ENCODE data around the gene RFX8. TPM values are rescaled to one million over a fixed set of nuclear protein-coding genes. Genes with fewer than 3 reads are reported as not detected.
"Not testable (repeated sequence)": the region's sequence is repeated elsewhere in the genome, so short reads cannot be mapped to it uniquely, and the experiment has no call there.

RFX8 gene
- total RNA-seq, 4 donors from 2014 or later, result 2.6 to 3.9 TPM; not detected in 2

- no peak for TF ChIP-seq CTCF (IDR thresholded peaks at IDR 0.05)
- no peak for DNase-seq (ENCODE audit: low spot score)
- no peak for ATAC-seq (ENCODE audit: low FRiP score)
Observed at GRCh38 chr2:101516349-101516748, 41.4 kb upstream of the RFX8 start.

GRCh38 chr2:101515477-101515876 lies 40.6 kb upstream of the RFX8 start:
- ATAC-seq (ENCODE audit: low FRiP score) (peak; percentile 82), DNase-seq (ENCODE audit: low spot score) (no peak)
- TF ChIP-seq CTCF (IDR thresholded peaks at IDR 0.05), result no peak

GRCh38 chr2:101512993-101513392 lies 38.1 kb upstream of the RFX8 start:
- DNase-seq (ENCODE audit: low spot score) (no peak), ATAC-seq (ENCODE audit: low FRiP score) (no peak)
- TF ChIP-seq CTCF (IDR thresholded peaks at IDR 0.05), result no peak

- no peak for ATAC-seq (ENCODE audit: low FRiP score)
- TF ChIP-seq CTCF (IDR thresholded peaks at IDR 0.05), result no peak
- DNase-seq (ENCODE audit: low spot score), result no peak
Observed at GRCh38 chr2:101511381-101511780, 36.5 kb upstream of the RFX8 start.

- ATAC-seq (ENCODE audit: low FRiP score) (peak; percentile 80), DNase-seq (ENCODE audit: low spot score) (no peak)
- no peak for TF ChIP-seq CTCF (IDR thresholded peaks at IDR 0.05)
Observed at GRCh38 chr2:101509499-101510284, 34.8 kb upstream of the RFX8 start.

GRCh38 chr2:101508636-101509035 lies 33.7 kb upstream of the RFX8 start:
- no peak for TF ChIP-seq CTCF (IDR thresholded peaks at IDR 0.05)
- DNase-seq (ENCODE audit: low spot score) (no peak), ATAC-seq (ENCODE audit: low FRiP score) (no peak)

- DNase-seq (ENCODE audit: low spot score); ATAC-seq (ENCODE audit: low FRiP score): not testable (repeated sequence)
Observed at GRCh38 chr2:101505276-101505675, 30.4 kb upstream of the RFX8 start.

- ATAC-seq (ENCODE audit: low FRiP score); DNase-seq (ENCODE audit: low spot score): not testable (repeated sequence)
Observed at GRCh38 chr2:101504744-101505143, 29.8 kb upstream of the RFX8 start.
